HG03354 (cell line): ENCODE results near the gene TNFSF13B.
A peak's percentile ranks its signal among the peaks of the same experiment; 100 is the strongest.
"Not testable (repeated sequence)": the region's sequence is repeated elsewhere in the genome, so short reads cannot be mapped to it uniquely, and the experiment has no call there.

Experiments
- ATAC-seq: cut with Tn5 transposase; IDR thresholded peaks from one replicate; pipeline ENCODE4 v1.9.1; 2021; ENCODE audit warnings: mild to moderate bottlenecking; ENCODE audit not compliant: unreplicated experiment, poor library complexity, severe bottlenecking

TNFSF13B gene

GRCh38 chr13:108276060-108276459 lies 6.5 kb downstream of the TNFSF13B start:
- no peak for ATAC-seq

GRCh38 chr13:108278466-108278865 lies 8.9 kb downstream of the TNFSF13B start:
- ATAC-seq, result no peak

- no peak for ATAC-seq
These were observed 12.4 kb downstream of the TNFSF13B start for GRCh38 chr13:108281901-108282300.

GRCh38 chr13:108283110-108283509 lies 13.6 kb downstream of the TNFSF13B start:
- ATAC-seq, result no peak

- no peak for ATAC-seq
These were observed 19.2 kb downstream of the TNFSF13B start for GRCh38 chr13:108288741-108289140.

- no peak for ATAC-seq
These were observed 20.3 kb downstream of the TNFSF13B start for GRCh38 chr13:108289819-108290218.

- no peak for ATAC-seq
These were observed 27.6 kb downstream of the TNFSF13B start for GRCh38 chr13:108297114-108297513.

- no peak for ATAC-seq
These were observed 32.8 kb downstream of the TNFSF13B start for GRCh38 chr13:108302279-108302678.

- no peak for ATAC-seq
These were observed 34.9 kb downstream of the TNFSF13B start for GRCh38 chr13:108304170-108305016.

GRCh38 chr13:108305655-108306054 lies 36.1 kb downstream of the TNFSF13B start:
- peak; percentile 75 for ATAC-seq

GRCh38 chr13:108306860-108307259 lies 37.3 kb downstream of the TNFSF13B start:
- ATAC-seq, result no peak

GRCh38 chr13:108311596-108311995 lies 42.1 kb downstream of the TNFSF13B start:
- not testable (repeated sequence) for ATAC-seq

GRCh38 chr13:108313382-108313781 lies 43.9 kb downstream of the TNFSF13B start:
- ATAC-seq, result no peak

GRCh38 chr13:108315273-108315672 lies 45.8 kb downstream of the TNFSF13B start:
- peak; percentile 61 for ATAC-seq

- ATAC-seq, result no peak
These were observed 46.5 kb downstream of the TNFSF13B start for GRCh38 chr13:108315991-108316390.

GRCh38 chr13:108316413-108316812 lies 46.9 kb downstream of the TNFSF13B start:
- ATAC-seq, result no peak

GRCh38 chr13:108322206-108322824 lies 52.8 kb downstream of the TNFSF13B start:
- ATAC-seq, result peak; percentile 82

- ATAC-seq, result no peak
These were observed 53.5 kb downstream of the TNFSF13B start for GRCh38 chr13:108323031-108323430.

- ATAC-seq, result no peak
These were observed 56.3 kb downstream of the TNFSF13B start for GRCh38 chr13:108325863-108326262.

GRCh38 chr13:108326309-108326708 lies 56.8 kb downstream of the TNFSF13B start:
- peak; percentile 90 for ATAC-seq

- ATAC-seq, result no peak
These were observed 59.3 kb downstream of the TNFSF13B start for GRCh38 chr13:108328848-108329247.
